Fibroblast of skin of abdomen (primary cell): ENCODE measurements around the gene CUL1. TPM values are rescaled to one million over a fixed set of nuclear protein-coding genes. Genes with fewer than 3 reads are reported as not detected.
A peak's percentile ranks its signal among the peaks of the same experiment; 100 is the strongest.

Experiments
- DNase-seq: peaks from one replicate; pipeline ENCODE4 v3.0.0-alpha.2; 2013
- polyA plus RNA-seq, 2 experiments: library from polyadenylated mRNA; unstranded; fragments of 120-200 nt; gene quantifications; one replicate each; pipeline ENCODE4 v1.2.1, GENCODE V29; 2013; ENCODE audit not compliant: insufficient read length in 2 of 2

Gene CUL1
- 46.2 TPM for polyA plus RNA-seq (2013, experiment 1 of 2; ENCODE audit: insufficient read length)
- 44.7 TPM for polyA plus RNA-seq (2013, experiment 2 of 2; ENCODE audit: insufficient read length)

DNA sequence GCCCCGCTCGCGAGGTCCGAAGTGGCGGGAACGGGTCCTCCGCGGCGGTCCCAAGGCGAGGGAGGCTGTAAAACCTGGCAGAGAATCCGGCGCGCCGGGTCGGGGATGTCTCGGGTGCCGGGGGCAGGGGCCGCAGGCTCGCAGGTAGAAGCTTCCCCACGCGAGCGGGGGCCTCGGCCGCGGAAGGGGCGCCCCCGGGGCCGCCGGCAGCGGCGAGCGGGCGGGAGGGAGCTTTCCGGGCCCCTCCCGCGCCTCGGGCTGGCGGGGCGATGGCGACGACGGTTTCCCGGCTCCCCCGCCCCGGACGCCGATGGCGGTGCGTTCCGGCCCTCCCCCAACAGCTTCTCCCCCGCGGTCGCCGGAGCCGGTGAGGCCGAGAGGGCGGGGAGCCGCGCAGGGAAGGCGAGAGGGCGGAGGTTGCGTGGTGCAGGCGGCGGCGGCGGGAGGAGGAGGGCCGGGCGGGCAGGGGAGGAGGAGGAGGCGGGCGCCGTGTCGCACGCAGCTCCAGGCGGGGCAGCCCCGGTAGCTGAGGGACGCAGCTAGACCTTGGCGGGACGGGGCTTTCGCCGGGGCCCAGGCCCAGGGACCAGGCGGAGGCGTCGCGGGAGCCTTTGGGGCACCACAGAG, at the start of gene CUL1:
CUL1 (plus strand) TSS at position 507 of the 627 bp plus-strand sequence. CDS start 31,220 bp downstream, outside the sequence.
- peak; percentile 78 for DNase-seq

DNA sequence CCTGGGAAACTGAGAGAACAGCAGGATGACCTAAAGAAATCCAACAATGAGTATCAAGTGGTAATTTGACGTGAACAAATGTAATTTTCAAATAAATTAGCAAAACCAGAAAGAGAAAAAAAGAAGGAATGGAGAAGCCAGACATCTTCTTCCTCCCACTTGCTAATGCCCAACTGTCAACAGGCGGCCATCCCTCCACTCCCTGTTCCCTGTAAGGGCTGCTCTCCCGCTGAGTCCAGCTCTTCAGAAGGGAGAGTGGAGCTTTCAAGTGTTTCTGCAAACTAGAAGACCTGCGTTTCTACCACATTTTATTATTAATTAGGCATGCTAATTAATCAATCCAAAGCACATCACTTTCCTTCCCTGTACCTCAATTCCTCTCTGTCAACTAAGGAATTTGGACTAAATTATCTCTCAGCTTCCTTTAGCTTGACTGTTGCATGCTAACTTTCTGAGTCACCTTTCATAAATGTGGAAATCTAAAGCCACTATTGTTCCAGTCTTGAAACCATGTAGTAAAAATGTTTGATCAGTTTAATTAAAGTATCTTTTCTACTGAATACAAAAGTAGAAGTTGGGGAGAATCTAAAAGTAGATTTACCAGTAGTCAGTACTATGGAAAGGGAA, 48.4 kb upstream of the CUL1 start:
- DNase-seq = peak; percentile 78

DNA sequence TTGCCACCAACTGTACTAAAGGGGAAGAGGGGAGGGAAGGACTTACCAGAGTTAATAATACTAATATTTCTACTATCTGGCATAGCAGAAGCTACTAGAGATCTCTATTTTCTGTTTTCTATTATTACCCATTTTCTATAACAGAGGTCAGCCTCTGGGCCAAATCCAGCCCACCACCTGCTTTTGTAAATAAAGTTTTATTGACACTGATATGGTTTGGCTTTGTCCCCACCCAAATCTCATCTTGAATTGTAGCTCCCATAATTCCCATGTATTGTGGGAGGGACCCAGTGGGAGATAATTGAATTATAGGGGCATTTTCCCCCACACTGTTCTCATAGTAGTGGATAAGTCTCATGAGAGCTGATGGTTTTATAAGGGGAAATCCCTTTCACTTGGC, 45.9 kb upstream of the CUL1 start:
- no peak for DNase-seq

DNA sequence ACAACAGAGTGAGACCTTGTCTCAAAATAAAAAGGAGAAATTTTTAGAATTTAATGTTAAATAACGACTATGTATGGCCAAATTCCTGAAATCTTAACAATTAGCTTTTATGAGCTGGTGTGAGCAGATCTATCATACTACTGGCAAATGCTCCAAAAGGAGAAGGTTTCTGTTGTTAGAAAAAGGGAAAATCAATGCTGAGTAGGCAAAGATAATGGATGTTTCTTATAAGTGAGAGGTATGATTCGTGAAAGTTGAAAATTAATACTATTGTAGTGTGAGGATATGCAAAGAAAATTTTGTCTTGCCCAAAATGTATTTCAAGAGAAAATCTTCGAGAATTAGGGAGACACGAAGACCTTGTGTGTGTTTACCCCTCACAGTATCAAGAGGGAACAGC, 40.8 kb upstream of the CUL1 start:
- no peak for DNase-seq

DNA sequence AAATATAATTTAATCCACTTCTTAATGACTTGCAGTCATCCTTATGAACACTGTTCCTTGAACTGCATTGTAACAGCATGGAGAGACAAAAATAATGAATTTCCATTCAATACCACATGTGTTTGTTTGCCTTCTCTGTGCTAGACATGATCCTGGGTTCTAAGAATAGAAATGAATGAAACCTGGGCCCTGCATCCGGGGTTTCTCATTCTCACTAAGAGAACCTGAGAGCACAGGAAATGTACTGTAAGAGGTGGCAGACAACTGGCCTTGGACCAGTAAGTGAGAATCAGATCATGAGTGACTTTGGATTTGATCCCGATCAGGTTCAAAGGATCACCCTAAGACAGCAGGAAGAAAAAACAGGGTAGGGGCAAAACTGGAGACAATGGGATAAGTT, 37.2 kb upstream of the CUL1 start:
- DNase-seq = no peak

DNA sequence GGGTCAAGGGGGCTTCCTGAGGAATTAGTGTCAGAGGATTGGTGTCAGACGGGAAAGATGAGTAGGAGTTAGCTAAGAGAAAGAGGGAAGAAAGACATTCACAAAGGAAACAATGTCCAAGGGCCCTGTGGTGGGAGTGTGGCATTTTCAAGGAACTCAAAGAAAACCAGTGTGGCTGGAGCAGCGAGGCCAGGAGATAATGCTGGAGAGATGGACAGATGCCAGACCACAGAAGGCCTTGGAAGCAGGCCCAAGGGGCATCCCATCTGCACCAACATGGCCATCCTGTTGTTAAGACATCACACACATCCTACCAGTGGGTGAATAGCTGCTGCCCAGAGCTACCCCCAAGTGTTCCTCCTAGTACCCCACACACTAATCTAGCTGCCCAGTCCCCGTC, 36.1 kb upstream of the CUL1 start:
- DNase-seq = no peak

DNA sequence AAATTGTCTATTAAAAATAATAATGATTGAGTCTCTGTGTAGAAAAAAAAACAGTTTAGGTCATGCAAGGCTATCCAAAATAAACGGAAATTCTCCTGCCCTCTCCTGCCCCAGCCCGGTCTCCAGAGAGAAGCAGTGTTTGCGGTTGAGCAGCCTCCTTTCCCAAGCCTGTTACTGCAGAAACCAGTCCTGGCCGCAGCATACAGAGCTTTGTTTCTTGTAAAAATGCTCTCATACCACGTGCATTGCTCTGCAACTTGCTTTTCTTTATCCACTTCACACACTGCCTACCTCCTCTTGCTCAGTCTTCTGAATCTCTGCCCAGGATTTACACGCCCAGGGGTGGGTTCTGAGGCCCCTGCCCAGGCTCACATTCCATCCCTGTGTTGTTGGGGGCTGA, 34.4 kb upstream of the CUL1 start:
- DNase-seq = peak; percentile 23

DNA sequence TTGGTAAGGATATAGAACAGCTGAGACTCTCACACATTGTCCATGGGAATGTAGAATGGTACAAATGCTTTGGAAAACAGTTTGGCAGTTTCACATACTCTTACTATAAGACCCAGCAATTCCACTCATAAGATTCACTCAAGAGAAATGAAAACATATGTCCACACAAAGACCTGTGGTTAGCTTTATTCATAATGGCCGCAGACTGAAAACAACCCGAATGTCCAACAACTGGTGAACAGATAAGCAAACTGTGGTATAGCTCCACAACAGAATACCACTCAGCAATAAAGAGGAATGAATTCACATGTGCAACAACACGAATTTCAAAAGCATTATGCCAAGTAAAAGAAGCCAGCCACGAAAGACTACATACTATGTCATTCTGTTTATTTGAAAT, 33.5 kb upstream of the CUL1 start:
- peak; percentile 22 for DNase-seq

DNA sequence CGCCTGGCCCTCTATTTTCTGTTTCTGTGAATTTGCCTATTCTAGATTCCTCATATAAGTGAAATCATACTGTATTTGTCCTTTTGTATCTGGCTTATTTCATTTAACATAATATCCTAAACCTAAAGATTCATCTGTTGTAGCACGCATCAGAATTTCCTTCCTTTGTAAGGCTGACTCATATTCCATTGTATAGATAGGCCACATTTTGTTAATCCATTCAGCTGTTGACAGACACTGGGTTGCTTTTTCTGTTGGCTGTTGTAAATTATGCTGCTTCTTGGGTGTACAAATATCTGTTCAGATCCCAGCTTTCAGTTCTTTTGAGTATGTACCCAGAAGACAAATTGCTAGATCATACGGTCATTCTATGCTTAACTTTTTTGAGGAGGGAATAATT, 28.8 kb upstream of the CUL1 start:
- DNase-seq = peak; percentile 17

DNA sequence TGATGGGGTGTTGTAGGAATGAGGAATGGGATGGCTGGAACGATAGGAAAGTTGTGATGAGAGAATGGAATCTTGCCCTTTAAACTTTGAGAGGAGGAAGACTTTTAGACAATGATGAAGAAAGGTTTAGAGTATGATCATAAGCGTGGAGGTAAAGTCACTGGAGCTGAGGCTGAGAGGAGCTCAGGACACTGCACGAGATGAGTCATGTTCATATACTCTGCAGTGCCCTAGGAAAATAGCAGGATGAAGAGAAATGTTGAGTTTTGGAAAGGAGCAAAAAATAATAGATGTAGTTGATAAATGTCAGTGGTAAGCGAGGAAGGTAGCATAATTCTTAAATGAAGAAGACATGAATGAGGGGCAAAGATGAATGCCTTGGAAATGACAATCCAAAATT, 28.3 kb upstream of the CUL1 start:
- no peak for DNase-seq

DNA sequence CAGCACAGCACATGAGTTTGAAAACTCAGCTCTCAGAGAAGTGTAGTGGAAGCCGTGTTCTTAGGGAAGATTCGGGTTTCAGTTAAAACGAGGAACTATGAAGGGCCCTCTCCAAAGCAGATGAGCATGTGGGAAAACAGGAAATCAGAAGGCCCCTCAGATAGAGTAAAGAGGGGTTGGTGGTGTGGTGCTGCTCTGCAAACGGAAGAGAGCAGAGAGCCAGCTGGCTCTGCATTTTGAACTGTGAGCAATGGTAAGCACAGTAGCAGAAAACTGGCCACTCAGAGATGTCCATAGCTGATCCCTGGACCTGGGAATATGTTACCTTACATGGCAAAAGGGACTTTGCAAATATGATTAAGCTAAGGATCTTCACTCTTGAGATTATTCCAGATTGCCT, 27.9 kb upstream of the CUL1 start:
- DNase-seq = no peak

DNA sequence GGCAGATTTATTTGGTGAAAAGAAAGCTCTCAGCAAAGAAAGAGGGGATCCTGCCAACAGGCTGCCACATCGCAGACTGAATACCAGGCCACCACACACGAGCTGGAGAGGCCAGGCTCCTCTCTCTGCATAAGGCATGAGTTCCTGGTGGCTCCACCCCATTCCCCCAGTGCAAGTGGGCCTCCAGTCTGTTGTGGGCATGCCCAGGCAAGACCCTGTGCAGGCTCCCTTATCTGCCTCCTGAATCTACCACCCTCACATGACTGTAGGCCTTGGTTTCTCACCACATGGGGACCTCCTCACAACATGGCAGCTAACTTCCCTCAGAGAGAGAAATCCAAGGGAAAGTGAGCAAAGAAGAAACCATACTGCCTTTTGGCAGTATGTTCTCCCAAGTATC, 26.7 kb upstream of the CUL1 start:
- DNase-seq = no peak

DNA sequence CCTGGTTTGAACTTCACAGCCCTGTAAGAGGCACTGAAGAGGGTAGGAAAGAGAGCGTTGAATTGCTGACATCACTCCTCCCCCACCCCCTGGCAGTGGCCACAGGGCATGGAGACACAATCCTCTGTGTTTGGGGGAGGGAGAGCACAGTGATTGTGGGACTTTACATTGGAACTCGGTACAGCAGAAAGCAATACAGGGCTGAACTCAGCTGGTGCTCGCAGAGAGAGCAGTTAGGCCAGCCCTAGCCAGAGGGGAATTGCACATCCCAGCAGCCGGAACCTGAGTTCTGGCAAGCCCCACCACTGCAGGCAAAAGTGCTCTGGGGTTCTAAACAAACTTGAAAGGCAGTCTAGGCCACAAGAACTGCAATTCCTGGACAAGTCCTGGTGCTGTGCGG, 24.0 kb upstream of the CUL1 start:
- DNase-seq = no peak

DNA sequence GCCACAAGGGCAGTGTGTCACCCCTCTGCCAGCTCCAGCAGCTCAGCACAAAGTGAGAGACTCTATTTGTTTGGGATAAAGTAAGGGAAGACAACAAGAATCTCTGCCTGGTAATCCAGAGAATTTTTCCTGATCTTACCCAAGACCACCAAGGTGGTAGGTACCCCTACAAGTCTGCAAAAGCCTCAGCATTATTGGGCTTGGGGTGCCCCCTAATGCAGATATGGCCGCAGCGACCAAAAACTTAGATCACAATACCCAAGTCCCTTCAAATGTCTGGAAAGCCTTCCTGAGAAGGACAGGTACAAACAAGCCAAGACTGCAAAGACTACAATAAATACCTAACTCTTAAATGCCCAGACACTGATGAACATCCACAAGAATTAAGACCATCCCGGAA, 22.4 kb upstream of the CUL1 start:
- no peak for DNase-seq

DNA sequence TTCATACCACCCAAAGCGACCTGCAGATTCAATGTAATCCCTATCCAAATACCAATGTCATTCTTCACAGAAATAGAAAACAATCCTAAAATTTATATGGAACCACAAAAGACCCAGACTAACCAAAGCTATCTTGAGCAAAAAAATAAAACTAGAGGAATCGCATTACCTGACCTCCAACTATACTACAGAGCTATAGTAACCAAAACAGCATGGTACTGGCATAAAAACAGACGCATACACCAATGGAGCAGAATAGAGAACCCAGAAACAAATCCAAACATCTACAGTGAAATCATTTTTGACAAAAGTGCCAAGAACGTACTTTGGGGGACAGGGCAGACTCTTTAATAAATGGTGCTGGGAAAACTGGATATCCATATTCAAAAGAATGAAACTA, 16.9 kb upstream of the CUL1 start:
- DNase-seq = no peak

DNA sequence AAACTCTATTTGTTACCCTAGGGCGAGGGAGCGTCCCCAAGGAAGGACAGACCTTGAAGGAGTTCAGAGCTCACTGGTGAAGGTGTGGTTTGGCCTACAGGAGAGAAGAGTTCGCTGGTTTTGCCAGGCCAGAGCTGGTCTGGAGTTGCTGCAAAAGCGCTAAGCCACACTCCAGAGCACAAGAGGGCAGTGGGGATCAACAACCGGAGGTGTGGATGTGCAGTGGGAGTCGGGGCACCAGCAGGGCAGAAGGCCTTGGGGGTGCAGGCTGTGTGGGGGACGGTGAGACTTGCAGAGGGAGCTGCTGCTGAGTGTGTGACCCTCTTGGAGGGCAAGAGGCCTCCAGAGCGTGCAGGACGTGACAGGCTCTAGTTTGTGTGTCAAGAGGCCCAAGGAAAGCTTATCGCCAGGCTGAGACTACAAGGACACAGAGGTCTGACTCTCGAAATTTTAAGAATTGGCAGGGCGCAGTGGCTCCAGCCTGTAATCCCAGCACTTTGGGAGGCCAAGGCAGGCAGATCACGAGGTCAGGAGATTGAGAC, 14.3 kb upstream of the CUL1 start:
- no peak for DNase-seq

DNA sequence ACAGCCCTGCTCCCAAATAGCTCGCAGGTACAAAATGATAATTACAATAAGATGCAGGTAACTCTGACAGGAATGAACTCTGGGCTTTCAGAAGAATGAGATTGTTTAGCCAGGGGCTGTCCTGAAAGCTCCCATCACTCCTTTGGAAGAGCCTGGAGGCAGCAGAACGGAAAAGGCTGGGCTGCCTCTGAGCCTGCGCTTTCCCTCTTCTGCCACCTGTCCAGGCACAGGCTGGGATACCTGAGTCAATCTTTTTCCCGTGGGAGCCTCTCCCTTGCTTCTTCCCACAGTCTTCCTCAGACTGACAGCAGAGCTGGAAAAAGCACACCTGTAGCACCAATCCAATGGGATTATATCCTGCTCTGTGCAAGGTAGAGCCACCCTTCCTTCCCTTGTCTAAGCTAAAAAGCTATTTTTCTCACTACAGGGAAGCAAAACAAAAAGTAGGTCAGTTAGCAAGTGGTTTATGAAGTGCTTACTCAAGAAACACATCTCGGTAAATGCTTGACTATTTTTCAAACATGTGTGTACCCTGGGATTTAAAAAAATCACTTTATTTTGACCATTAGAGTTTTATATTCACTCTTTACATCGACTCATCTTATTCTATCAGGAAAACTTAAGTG, 12.3 kb upstream of the CUL1 start:
- DNase-seq = no peak

DNA sequence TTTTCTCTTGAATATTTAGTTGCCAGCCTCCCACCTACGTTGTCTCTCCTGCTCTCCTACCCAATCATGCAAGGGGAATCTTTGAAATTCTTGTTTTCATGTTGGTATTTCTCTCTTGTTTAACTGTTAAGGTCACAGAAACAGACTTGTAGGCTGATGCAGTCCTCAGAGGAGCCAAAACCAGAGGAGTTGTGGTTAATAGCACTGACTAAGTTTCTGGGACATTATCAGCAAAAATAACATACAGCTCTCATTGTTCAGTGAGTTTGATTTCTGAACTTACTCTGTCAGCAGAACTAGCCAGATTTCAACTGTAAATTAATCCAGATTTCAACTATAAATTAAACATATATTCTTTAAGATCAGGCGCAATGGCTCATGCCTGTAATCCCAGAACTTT, 11.1 kb upstream of the CUL1 start:
- no peak for DNase-seq

DNA sequence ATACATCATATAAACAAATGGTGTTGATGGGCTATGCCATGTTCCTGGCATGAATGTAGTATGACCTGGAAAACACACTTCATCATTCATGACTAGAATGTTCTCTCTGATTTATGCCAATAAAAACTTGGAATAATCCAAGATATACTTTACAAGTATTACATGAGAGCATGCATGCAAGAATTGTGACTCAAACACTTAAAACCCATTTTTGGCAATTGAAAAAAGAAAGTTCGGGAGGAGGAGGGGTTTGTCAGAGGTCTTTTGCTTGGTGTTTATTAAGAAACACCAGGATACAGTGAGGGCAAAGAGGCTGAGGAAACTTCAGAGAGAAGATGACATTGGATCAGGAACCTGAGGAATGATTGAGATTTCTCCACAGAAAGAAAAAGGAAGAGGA, 10.2 kb upstream of the CUL1 start:
- peak; percentile 4 for DNase-seq

DNA sequence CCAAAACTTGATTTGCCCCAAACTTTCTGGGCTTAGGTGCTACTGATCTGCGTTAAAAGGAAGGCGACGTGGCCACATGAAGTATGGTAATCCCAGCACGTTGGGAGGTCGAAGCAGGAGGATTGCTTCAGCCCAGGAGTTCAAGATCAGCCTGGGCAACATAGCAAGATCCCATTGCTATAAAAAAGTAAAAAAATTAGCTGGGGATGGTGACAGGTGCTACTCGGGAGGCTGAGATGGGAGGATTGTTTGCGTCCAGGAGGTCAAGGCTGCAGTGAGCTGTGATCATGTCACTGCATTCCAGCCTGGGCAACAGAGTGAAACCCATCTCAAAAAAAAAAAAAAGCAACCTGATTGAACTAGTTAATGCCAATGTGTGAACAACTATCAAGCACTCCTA, 5.1 kb upstream of the CUL1 start:
- no peak for DNase-seq

DNA sequence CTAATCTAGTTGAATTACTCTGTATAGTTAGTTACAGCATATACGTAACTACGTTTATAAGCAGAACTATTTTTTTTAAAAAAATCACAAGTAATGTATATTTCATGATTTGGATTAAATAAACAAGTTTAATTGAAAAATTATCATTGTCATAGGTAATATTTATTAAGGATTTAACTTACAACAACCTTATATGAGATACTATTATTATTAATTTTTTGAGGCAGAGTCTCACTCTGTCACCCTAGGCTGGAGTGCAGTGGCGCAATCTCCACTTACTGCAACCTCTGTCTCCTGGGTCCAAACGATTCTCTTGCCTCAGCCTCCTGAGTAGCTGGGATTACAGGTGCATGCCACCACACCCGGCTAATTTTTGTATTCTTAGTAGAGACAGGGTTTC, 4.1 kb upstream of the CUL1 start:
- DNase-seq = no peak

DNA sequence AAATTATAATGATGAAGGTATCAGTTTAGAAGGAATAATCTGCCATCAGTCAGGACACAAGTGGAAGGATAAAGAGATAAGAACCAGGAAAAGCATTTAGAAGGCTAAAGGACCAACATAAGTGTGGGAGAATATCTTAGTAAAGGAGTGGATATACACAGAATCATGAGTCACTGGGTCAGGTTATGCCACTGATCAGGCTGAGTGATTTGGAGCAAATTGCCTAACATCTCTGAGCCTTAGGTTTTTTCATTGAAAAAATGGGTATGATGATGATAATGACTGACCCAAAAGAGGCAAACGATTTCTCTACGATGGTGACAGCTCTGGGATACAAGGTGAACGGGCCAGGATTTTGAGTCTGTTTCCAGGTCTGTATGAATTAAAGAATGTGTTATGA, 2.8 kb upstream of the CUL1 start:
- no peak for DNase-seq

DNA sequence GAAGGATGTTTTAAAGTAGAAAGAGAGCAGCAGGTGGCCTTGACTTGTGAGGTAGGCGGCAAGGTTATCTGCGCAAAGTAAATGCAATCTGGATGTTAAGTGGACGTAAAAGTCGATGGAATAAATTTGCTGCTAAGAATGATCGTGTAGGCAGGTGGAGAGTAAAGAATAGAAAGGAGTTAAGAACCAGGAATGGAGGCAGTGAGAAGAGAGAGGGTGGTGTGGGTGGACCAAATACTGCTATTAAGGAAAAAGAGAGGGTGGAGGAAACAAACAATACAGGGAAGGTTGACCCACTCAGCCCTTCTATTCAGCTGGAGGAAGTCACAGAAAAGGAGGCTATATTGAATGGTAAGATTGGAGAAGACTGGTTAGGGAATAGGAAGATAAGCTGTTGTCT, 1.9 kb upstream of the CUL1 start:
- DNase-seq = no peak
